H1 (cell line): ENCODE measurements around the gene ZNF879. TPM values are rescaled to one million over a fixed set of nuclear protein-coding genes. Genes with fewer than 3 reads are reported as not detected.

Experiments used
- BRCA1 ChIP-seq: IDR thresholded peaks from 2 replicates; pipeline ENCODE4 v1.6.1; 2012; ENCODE audit warnings: low read depth, low read length, improper control_type of control experiment
- CEBPB ChIP-seq: IDR thresholded peaks from 2 replicates; pipeline ENCODE4 v1.6.1; 2012; ENCODE audit warnings: low read depth, low read length
- HDAC6 ChIP-seq: IDR thresholded peaks from one replicate; pipeline ENCODE4 v1.7.1; 2012; ENCODE audit warnings: low read depth, mild to moderate bottlenecking, inconsistent platforms, low read length, moderate library complexity
- POLR2A ChIP-seq, 2 experiments: IDR thresholded peaks; 1 replicate in 1 of 2; 2 replicates in 1 of 2; pipeline ENCODE4 v1.6.1; 2011; ENCODE audit warnings: low read depth in 2 of 2, low read length in 2 of 2, mild to moderate bottlenecking in 2 of 2; ENCODE audit errors: control extremely low read depth in 1 of 2
- POLR2AphosphoS5 ChIP-seq: IDR thresholded peaks from 2 replicates; pipeline ENCODE4 v1.6.1; 2011; ENCODE audit warnings: low read depth, low read length
- SIN3A ChIP-seq, 2 experiments: IDR thresholded peaks in 1 of 2; conservative IDR thresholded peaks in 1 of 2; 2 replicates each; pipeline ENCODE4 v1.6.1; 2011 to 2012; ENCODE audit warnings: low read length in 2 of 2, improper control_type of control experiment in 1 of 2, low read depth in 1 of 2, mild to moderate bottlenecking in 1 of 2
- SIX5 ChIP-seq: IDR thresholded peaks from 2 replicates; pipeline ENCODE4 v1.6.1; 2011; ENCODE audit warnings: mild to moderate bottlenecking, low read depth, low read length
- TBP ChIP-seq: IDR thresholded peaks from 2 replicates; pipeline ENCODE4 v1.6.1; 2011; ENCODE audit warnings: low read depth, low read length, improper control_type of control experiment
- polyA plus RNA-seq, 7 experiments: library from polyadenylated mRNA; depleted of rRNA in 3 of 7; stranded (reverse) in 5 of 7; unstranded in 2 of 7; fragments of >200 nt in 5 of 7; fragments of 200-250 nt in 2 of 7; gene quantifications; 1 replicate in 5 of 7; 2 replicates in 1 of 7; 4 replicates in 1 of 7; pipeline versions ENCODE4 v1.2.1 to v1.2.3, GENCODE V29; 2011 to 2013; ENCODE audit warnings: missing spikeins in 2 of 7, mixed read lengths in 2 of 7
- total RNA-seq: library from RNA; stranded (reverse); fragmentation: NEBNext Ultra II Directional; extraction: Animal tissue kit (Norgen Biotek cat#: 25700); gene quantifications from 2 replicates; pipeline ENCODE4 v1.2.1, GENCODE V29; 2021
- TF ChIP-seq, protein P1 (sequence below): fragments of 300-600 bp; sonication (generic); IDR thresholded peaks from 2 replicates; pipeline ENCODE4 v1.7.1; 2012; ENCODE audit warnings: low read length, moderate library complexity, mild to moderate bottlenecking, inconsistent platforms; ENCODE audit not compliant: insufficient replicate concordance

Gene ZNF879
- total and polyA plus RNA-seq, 2 of the 8 experiments (the other 6 are each of a cell fraction or from before 2014, with no cell fraction given) = 2.2 to 3.1 TPM

DNA sequence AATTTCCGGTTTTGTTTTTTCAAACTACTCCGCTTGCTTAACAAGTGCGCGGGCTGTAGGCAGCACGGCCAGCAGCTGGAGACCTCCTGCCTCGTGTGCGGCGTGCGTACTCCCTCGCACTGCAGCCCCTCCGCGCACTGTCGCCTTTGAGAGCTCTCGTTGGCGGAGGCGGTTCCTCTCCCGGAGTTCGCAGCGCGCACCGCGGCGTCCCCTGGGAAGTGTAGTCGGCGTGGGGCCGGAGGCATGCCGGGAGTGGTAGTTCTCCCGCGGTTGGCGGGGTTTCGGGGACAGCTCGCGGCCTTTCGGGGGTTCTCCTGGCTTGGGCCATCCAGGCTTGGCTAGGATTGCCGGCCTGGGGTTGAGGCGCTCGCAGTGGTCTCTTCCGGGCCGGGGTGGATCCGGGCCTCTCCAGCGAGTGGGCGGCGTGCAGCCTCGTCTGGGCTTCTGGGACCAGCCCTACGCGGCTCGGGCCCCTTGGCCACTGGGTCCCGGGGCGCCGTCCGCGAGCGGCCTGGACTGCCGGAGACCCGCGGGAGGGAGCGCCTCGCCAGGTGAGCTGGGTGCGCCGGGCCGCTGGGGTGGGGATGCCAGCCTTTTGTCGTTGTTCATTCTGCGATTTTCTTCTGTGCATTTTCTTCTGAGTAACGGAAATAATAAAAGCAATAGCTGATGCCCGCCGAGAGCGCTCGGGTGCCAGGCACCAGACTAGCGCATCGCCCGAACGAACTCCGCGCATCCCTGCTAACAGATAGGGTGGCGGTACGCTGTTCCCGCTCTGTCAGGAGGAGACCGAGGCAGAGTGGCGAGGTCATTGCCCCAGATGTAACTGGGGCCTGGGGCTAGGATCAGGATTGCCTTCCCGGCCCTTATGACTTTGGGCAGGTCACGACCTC is 36.8 kb downstream of the ZNF879 start, which contains the start of gene ZNF354C (continued):
- TF ChIP-seq BRCA1 (peak; percentile 42; the same call in 1 of the 2 replicates), CEBPB (no peak), SIN3A (conservative IDR thresholded peaks at IDR 0.05 in 1 of 2, IDR thresholded peaks at IDR 0.05 in 1 of 2; ENCODE audit: low read depth in 1 of 2, low read length in 2 of 2) (0 out of 4 replicates have a peak, but pooled peaks of 1 of the 2 experiments have one; percentile 47), HDAC6 (no peak), POLR2A (IDR thresholded peaks at IDR 0.05; ENCODE audit: control extremely low read depth in 1 of 2, low read depth in 2 of 2, low read length in 2 of 2) (no peak), POLR2AphosphoS5 (peak; percentile 39; the same call in 1 of the 2 replicates), SIX5 (peak; percentile 71), TBP (no peak)
- TF ChIP-seq, protein P1, sequence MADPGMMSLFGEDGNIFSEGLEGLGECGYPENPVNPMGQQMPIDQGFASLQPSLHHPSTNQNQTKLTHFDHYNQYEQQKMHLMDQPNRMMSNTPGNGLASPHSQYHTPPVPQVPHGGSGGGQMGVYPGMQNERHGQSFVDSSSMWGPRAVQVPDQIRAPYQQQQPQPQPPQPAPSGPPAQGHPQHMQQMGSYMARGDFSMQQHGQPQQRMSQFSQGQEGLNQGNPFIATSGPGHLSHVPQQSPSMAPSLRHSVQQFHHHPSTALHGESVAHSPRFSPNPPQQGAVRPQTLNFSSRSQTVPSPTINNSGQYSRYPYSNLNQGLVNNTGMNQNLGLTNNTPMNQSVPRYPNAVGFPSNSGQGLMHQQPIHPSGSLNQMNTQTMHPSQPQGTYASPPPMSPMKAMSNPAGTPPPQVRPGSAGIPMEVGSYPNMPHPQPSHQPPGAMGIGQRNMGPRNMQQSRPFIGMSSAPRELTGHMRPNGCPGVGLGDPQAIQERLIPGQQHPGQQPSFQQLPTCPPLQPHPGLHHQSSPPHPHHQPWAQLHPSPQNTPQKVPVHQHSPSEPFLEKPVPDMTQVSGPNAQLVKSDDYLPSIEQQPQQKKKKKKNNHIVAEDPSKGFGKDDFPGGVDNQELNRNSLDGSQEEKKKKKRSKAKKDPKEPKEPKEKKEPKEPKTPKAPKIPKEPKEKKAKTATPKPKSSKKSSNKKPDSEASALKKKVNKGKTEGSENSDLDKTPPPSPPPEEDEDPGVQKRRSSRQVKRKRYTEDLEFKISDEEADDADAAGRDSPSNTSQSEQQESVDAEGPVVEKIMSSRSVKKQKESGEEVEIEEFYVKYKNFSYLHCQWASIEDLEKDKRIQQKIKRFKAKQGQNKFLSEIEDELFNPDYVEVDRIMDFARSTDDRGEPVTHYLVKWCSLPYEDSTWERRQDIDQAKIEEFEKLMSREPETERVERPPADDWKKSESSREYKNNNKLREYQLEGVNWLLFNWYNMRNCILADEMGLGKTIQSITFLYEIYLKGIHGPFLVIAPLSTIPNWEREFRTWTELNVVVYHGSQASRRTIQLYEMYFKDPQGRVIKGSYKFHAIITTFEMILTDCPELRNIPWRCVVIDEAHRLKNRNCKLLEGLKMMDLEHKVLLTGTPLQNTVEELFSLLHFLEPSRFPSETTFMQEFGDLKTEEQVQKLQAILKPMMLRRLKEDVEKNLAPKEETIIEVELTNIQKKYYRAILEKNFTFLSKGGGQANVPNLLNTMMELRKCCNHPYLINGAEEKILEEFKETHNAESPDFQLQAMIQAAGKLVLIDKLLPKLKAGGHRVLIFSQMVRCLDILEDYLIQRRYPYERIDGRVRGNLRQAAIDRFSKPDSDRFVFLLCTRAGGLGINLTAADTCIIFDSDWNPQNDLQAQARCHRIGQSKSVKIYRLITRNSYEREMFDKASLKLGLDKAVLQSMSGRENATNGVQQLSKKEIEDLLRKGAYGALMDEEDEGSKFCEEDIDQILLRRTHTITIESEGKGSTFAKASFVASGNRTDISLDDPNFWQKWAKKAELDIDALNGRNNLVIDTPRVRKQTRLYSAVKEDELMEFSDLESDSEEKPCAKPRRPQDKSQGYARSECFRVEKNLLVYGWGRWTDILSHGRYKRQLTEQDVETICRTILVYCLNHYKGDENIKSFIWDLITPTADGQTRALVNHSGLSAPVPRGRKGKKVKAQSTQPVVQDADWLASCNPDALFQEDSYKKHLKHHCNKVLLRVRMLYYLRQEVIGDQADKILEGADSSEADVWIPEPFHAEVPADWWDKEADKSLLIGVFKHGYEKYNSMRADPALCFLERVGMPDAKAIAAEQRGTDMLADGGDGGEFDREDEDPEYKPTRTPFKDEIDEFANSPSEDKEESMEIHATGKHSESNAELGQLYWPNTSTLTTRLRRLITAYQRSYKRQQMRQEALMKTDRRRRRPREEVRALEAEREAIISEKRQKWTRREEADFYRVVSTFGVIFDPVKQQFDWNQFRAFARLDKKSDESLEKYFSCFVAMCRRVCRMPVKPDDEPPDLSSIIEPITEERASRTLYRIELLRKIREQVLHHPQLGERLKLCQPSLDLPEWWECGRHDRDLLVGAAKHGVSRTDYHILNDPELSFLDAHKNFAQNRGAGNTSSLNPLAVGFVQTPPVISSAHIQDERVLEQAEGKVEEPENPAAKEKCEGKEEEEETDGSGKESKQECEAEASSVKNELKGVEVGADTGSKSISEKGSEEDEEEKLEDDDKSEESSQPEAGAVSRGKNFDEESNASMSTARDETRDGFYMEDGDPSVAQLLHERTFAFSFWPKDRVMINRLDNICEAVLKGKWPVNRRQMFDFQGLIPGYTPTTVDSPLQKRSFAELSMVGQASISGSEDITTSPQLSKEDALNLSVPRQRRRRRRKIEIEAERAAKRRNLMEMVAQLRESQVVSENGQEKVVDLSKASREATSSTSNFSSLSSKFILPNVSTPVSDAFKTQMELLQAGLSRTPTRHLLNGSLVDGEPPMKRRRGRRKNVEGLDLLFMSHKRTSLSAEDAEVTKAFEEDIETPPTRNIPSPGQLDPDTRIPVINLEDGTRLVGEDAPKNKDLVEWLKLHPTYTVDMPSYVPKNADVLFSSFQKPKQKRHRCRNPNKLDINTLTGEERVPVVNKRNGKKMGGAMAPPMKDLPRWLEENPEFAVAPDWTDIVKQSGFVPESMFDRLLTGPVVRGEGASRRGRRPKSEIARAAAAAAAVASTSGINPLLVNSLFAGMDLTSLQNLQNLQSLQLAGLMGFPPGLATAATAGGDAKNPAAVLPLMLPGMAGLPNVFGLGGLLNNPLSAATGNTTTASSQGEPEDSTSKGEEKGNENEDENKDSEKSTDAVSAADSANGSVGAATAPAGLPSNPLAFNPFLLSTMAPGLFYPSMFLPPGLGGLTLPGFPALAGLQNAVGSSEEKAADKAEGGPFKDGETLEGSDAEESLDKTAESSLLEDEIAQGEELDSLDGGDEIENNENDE = no peak
